Cortex of kidney (tissue), 1 donor: ENCODE data around the gene FIZ1.

ENCODE experiments used
- DNase-seq: peaks from one replicate; lab custom pipeline; 2025; lab: John Stamatoyannopoulos, UW

FIZ1 gene

GRCh38 chr19:55599468-55599841, at the start of gene FIZ1:
Gene FIZ1 (minus strand): TSS chr19:55599517. CDS start chr19:55597865, 1,652 bp downstream.
- no peak for DNase-seq

- no peak for DNase-seq
Observed at GRCh38 chr19:55648585-55649267, 49.4 kb upstream of the FIZ1 start.

- DNase-seq: no peak
Observed at GRCh38 chr19:55647732-55648584, 48.6 kb upstream of the FIZ1 start, which contains the start of gene CCDC106. Gene CCDC106 (plus strand): TSS chr19:55648212. CDS start chr19:55649047, 835 bp downstream.

GRCh38 chr19:55646889-55647731, 47.8 kb upstream of the FIZ1 start:
- no peak for DNase-seq

GRCh38 chr19:55645512-55645881, 46.2 kb upstream of the FIZ1 start:
- no peak for DNase-seq

GRCh38 chr19:55644842-55645511, 45.7 kb upstream of the FIZ1 start:
- no peak for DNase-seq

- DNase-seq: no peak
Observed at GRCh38 chr19:55644191-55644833, 45.0 kb upstream of the FIZ1 start.

- DNase-seq: no peak
Observed at GRCh38 chr19:55643887-55644176, 44.5 kb upstream of the FIZ1 start.

GRCh38 chr19:55643003-55643886, 43.9 kb upstream of the FIZ1 start, which contains the start of gene ZNF581:
Gene ZNF581 (plus strand): TSS chr19:55643649. CDS start chr19:55644572, 923 bp downstream.
- DNase-seq: no peak

GRCh38 chr19:55642153-55643002, 43.1 kb upstream of the FIZ1 start:
- DNase-seq: no peak

GRCh38 chr19:55641426-55642152, 42.3 kb upstream of the FIZ1 start:
- DNase-seq: no peak

- no peak for DNase-seq
Observed at GRCh38 chr19:55640577-55641425, 41.5 kb upstream of the FIZ1 start, which contains the start of gene ZNF580. Gene ZNF580 (plus strand): TSS chr19:55641002. CDS start chr19:55642509, 1,507 bp downstream.

GRCh38 chr19:55640043-55640576, 40.8 kb upstream of the FIZ1 start:
- DNase-seq: no peak

- no peak for DNase-seq
Observed at GRCh38 chr19:55638864-55639359, 39.6 kb upstream of the FIZ1 start.

GRCh38 chr19:55637534-55637933, 38.2 kb upstream of the FIZ1 start:
- no peak for DNase-seq

- DNase-seq: no peak
Observed at GRCh38 chr19:55636723-55637122, 37.4 kb upstream of the FIZ1 start.

- no peak for DNase-seq
Observed at GRCh38 chr19:55635856-55636440, 36.6 kb upstream of the FIZ1 start.
